ENCODE data around the gene EIF4A3.

EIF4A3 gene

DNA sequence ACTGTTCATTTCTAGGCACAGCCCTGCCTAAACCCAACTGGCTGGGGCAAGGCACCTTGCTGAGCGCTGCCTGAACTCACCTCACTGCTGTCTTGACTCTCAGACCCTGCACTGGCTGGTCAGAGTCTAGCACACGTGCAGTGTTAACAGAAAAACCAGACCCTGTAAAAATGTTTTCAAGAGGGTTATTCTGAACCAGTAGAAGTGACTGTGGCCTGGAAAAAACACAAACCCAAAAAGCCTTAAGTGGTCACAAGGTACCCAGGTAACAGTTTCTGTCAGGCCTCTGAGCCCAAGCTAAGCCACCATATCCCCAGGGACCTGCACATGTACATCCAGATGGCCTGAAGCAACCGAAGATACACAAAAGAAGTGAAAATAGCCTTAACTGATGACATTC lies 6.1 kb upstream of the EIF4A3 start:
- no peaks in the 10 kb centered on the region for H3K36me3 ChIP-seq (ENCODE audit: control insufficient read depth, insufficient read depth, low read length)
- H3K27me3 ChIP-seq (ENCODE audit: control insufficient read depth, insufficient read depth, low read length), result no peaks in the 10 kb centered on the region
- peaks cover 11% of the 10 kb centered on the region for H3K9me3 ChIP-seq (ENCODE audit: control insufficient read depth, insufficient read depth, low read length)
- H3K27ac ChIP-seq (ENCODE audit: low read depth, low read length), result peak overlapping the region; percentile 37
- H3K9ac ChIP-seq (ENCODE audit: low read depth, low read length), result no peak overlapping the region
- peaks cover 25% of the 10 kb centered on the region for H3K4me1 ChIP-seq (ENCODE audit: control insufficient read depth, insufficient read depth, low read length)
- no peak overlapping the region for H3K4me3 ChIP-seq (ENCODE audit: low read depth, low read length)

GRCh38 chr17:80152081-80152702 lies 5.3 kb upstream of the EIF4A3 start:
- H3K9me3 ChIP-seq (ENCODE audit: control insufficient read depth, insufficient read depth, low read length), result peaks cover 11% of the 10 kb centered on the region
- no peak overlapping the region for H3K9ac ChIP-seq (ENCODE audit: low read depth, low read length)
- H3K4me3 ChIP-seq (ENCODE audit: low read depth, low read length), result no peak overlapping the region
- peaks cover 25% of the 10 kb centered on the region for H3K4me1 ChIP-seq (ENCODE audit: control insufficient read depth, insufficient read depth, low read length)
- H3K27ac ChIP-seq (ENCODE audit: low read depth, low read length), result no peak overlapping the region
- H3K36me3 ChIP-seq (ENCODE audit: control insufficient read depth, insufficient read depth, low read length), result no peaks in the 10 kb centered on the region
- H3K27me3 ChIP-seq (ENCODE audit: control insufficient read depth, insufficient read depth, low read length), result no peaks in the 10 kb centered on the region

- H3K27ac ChIP-seq (ENCODE audit: low read depth, low read length), result no peak overlapping the region
- no peak overlapping the region for H3K4me3 ChIP-seq (ENCODE audit: low read depth, low read length)
- H3K9me3 ChIP-seq (ENCODE audit: control insufficient read depth, insufficient read depth, low read length), result peaks cover 10% of the 10 kb centered on the region
- peaks cover 25% of the 10 kb centered on the region for H3K4me1 ChIP-seq (ENCODE audit: control insufficient read depth, insufficient read depth, low read length)
- H3K36me3 ChIP-seq (ENCODE audit: control insufficient read depth, insufficient read depth, low read length), result no peaks in the 10 kb centered on the region
- H3K27me3 ChIP-seq (ENCODE audit: control insufficient read depth, insufficient read depth, low read length), result no peaks in the 10 kb centered on the region
- H3K9ac ChIP-seq (ENCODE audit: low read depth, low read length), result no peak overlapping the region
These were observed 4.4 kb upstream of the EIF4A3 start for GRCh38 chr17:80151333-80151732.

DNA sequence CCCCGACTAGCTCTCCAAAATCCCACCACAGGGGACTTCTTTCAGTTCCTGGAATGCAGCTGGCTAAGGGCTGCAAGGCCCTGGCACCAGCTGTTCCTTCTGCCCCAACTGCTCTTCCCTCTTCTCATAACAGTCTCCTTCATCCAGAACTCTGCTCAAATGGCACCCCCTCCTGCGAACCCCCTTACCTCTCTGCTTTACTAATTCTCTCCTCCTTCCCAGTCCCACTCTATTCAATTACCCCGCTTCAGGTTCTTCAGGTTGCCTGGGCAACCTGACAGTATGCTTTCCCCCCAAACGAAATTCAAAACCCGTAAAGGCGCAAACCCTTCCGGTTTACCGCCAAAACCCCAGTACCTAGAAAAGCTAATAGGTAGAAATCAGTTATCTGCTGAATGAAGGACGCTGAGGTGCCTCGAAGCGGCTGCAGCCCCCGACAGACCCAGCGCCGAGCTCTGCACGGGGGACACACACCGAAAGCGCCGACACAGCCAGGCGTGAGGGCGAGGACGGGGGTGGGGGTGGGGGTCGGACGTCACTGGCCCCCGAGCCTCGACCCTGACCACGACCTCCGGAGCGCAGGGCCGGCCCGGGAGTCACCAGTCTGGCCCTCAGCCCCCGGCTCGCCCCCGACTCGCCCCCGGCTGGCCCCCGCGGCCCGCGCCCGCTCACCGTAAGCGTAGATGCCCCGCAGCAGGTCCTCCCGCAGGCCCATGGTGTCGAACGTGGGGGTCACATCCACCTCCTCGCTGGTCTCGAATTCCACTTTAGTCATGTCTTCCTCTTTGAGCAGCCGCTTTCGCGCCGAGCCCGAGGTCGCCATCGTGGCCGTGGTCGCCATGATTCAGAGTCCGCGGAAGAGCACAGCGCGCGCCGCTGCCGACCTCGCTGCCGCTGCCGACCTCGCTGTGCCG lies 550 bp downstream of the EIF4A3 start:
- Histone ChIP-seq H3K36me3 (ENCODE audit: control insufficient read depth, insufficient read depth, low read length) (peaks cover 44% of the 10 kb centered on the region), H3K4me3 (ENCODE audit: low read depth, low read length) (peak overlapping the region; percentile 91), H3K4me1 (ENCODE audit: control insufficient read depth, insufficient read depth, low read length) (peaks cover 15% of the 10 kb centered on the region), H3K9ac (ENCODE audit: low read depth, low read length) (peak overlapping the region; percentile 86), H3K9me3 (ENCODE audit: control insufficient read depth, insufficient read depth, low read length) (no peaks in the 10 kb centered on the region), H3K27me3 (ENCODE audit: control insufficient read depth, insufficient read depth, low read length) (no peaks in the 10 kb centered on the region), H3K27ac (ENCODE audit: low read depth, low read length) (peak overlapping the region; percentile 67)

GRCh38 chr17:80145076-80146075 lies 1.6 kb downstream of the EIF4A3 start:
- no peaks in the 10 kb centered on the region for H3K27me3 ChIP-seq (ENCODE audit: control insufficient read depth, insufficient read depth, low read length)
- 0 out of 2 replicates have a peak overlapping the region, but pooled peaks have one; percentile 86 for H3K9ac ChIP-seq (ENCODE audit: low read depth, low read length)
- peaks cover 54% of the 10 kb centered on the region for H3K36me3 ChIP-seq (ENCODE audit: control insufficient read depth, insufficient read depth, low read length)
- peaks cover 12% of the 10 kb centered on the region for H3K4me1 ChIP-seq (ENCODE audit: control insufficient read depth, insufficient read depth, low read length)
- no peak overlapping the region for H3K27ac ChIP-seq (ENCODE audit: low read depth, low read length)
- peak overlapping the region; percentile 91 for H3K4me3 ChIP-seq (ENCODE audit: low read depth, low read length)
- no peaks in the 10 kb centered on the region for H3K9me3 ChIP-seq (ENCODE audit: control insufficient read depth, insufficient read depth, low read length)

- Histone ChIP-seq H3K4me3 (ENCODE audit: low read depth, low read length) (no peak overlapping the region), H3K9me3 (ENCODE audit: control insufficient read depth, insufficient read depth, low read length) (no peaks in the 10 kb centered on the region), H3K36me3 (ENCODE audit: control insufficient read depth, insufficient read depth, low read length) (peaks cover 78% of the 10 kb centered on the region), H3K4me1 (ENCODE audit: control insufficient read depth, insufficient read depth, low read length) (peaks cover 12% of the 10 kb centered on the region), H3K9ac (ENCODE audit: low read depth, low read length) (no peak overlapping the region), H3K27me3 (ENCODE audit: control insufficient read depth, insufficient read depth, low read length) (no peaks in the 10 kb centered on the region), H3K27ac (ENCODE audit: low read depth, low read length) (no peak overlapping the region)
These were observed 4.0 kb downstream of the EIF4A3 start for GRCh38 chr17:80142929-80143328.

GRCh38 chr17:80141463-80142165 lies 5.3 kb downstream of the EIF4A3 start:
- H3K4me1 ChIP-seq (ENCODE audit: control insufficient read depth, insufficient read depth, low read length), result peaks cover 12% of the 10 kb centered on the region
- H3K36me3 ChIP-seq (ENCODE audit: control insufficient read depth, insufficient read depth, low read length), result peaks cover 91% of the 10 kb centered on the region
- no peak overlapping the region for H3K27ac ChIP-seq (ENCODE audit: low read depth, low read length)
- no peak overlapping the region for H3K4me3 ChIP-seq (ENCODE audit: low read depth, low read length)
- no peaks in the 10 kb centered on the region for H3K27me3 ChIP-seq (ENCODE audit: control insufficient read depth, insufficient read depth, low read length)
- no peak overlapping the region for H3K9ac ChIP-seq (ENCODE audit: low read depth, low read length)
- H3K9me3 ChIP-seq (ENCODE audit: control insufficient read depth, insufficient read depth, low read length), result no peaks in the 10 kb centered on the region

DNA sequence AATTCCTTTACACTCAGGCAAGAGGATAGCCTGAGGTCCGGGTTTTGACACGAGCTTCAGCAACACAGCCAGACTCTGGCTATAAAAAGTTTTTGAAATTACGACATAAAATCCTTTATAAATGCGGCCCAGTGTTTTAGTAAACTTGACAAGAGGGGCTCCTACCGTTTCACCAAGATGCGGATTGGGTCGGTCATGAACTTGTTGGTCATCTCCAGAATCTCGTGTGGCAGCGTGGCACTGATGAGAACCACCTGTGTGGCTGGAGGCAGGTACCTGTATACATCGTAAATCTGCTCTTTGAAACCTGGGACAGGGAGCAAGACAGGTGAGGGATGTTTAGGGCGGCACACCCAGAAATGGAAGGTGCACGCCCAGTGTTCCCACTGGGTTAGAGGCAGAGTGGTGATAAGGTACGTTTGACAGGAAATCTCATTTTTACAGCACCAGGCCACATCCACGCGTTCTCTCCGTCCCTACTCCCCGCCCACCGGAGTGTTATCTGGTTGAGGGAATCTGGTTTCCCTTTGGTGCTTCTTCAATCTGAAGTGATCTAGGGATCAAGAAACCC lies 8.0 kb downstream of the EIF4A3 start:
- Histone ChIP-seq H3K4me3 (ENCODE audit: low read depth, low read length) (no peak overlapping the region), H3K27me3 (ENCODE audit: control insufficient read depth, insufficient read depth, low read length) (no peaks in the 10 kb centered on the region), H3K4me1 (ENCODE audit: control insufficient read depth, insufficient read depth, low read length) (no peaks in the 10 kb centered on the region), H3K9me3 (ENCODE audit: control insufficient read depth, insufficient read depth, low read length) (no peaks in the 10 kb centered on the region), H3K36me3 (ENCODE audit: control insufficient read depth, insufficient read depth, low read length) (peaks cover 100% of the 10 kb centered on the region), H3K27ac (ENCODE audit: low read depth, low read length) (no peak overlapping the region), H3K9ac (ENCODE audit: low read depth, low read length) (no peak overlapping the region)

DNA sequence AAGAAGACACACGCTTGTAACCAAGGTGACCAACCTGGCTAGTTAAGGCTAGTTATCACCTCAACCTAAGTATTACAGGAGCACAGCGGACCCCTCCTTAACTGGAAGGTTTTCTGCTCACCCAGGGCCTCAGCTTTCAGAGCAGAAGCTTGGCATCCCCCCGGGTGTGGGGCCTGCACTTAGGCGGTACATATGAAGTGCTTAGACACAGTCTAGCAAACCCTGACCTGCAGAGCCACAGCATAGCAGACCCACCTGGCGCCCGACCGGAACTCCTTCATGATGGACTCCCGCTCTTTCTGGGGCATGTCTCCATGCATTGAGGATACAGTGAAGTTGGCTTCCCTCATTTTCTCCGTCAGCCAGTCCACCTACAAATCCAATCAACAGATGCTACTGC lies 9.8 kb downstream of the EIF4A3 start:
- Histone ChIP-seq H3K9ac (ENCODE audit: low read depth, low read length) (no peak overlapping the region), H3K4me3 (ENCODE audit: low read depth, low read length) (no peak overlapping the region), H3K9me3 (ENCODE audit: control insufficient read depth, insufficient read depth, low read length) (no peaks in the 10 kb centered on the region), H3K36me3 (ENCODE audit: control insufficient read depth, insufficient read depth, low read length) (peaks cover 98% of the 10 kb centered on the region), H3K4me1 (ENCODE audit: control insufficient read depth, insufficient read depth, low read length) (no peaks in the 10 kb centered on the region), H3K27ac (ENCODE audit: low read depth, low read length) (no peak overlapping the region), H3K27me3 (ENCODE audit: control insufficient read depth, insufficient read depth, low read length) (no peaks in the 10 kb centered on the region)

DNA sequence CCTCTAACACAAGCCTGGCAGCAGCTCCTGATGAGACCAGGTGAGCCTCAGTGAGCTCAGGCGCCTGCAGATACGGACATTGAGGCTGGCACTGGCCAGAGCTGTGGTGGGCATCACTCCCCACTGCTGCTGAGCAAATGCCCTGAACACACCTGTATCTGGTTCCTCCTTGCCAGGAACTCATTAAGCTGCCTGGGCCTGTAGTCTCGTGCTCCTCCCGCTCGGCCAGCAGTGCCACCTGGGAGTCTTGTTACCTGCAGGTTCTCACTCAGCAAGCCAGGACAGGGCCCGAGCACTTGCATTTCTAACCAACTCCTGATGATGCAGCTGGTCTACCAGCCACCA lies 13.3 kb downstream of the EIF4A3 start:
- Histone ChIP-seq H3K4me3 (ENCODE audit: low read depth, low read length) (no peak overlapping the region), H3K36me3 (ENCODE audit: control insufficient read depth, insufficient read depth, low read length) (peaks cover 63% of the 10 kb centered on the region), H3K9ac (ENCODE audit: low read depth, low read length) (no peak overlapping the region), H3K9me3 (ENCODE audit: control insufficient read depth, insufficient read depth, low read length) (no peaks in the 10 kb centered on the region), H3K27ac (ENCODE audit: low read depth, low read length) (no peak overlapping the region), H3K4me1 (ENCODE audit: control insufficient read depth, insufficient read depth, low read length) (0 out of 2 replicates have a peak, but pooled peaks cover 2% of the 10 kb centered on the region), H3K27me3 (ENCODE audit: control insufficient read depth, insufficient read depth, low read length) (no peaks in the 10 kb centered on the region)
